Hepatocyte (in vitro differentiated cells): ENCODE results near the gene LEFTY2.

Source experiments
- CTCF ChIP-seq: fragments of 200-600 bp; sonication (generic); IDR thresholded peaks from 2 replicates; pipeline ENCODE4 v1.5.1; 2016; ENCODE audit warnings: antibody characterized with exemption, mild to moderate bottlenecking; ENCODE audit not compliant: poor library complexity
- EZH2 ChIP-seq: fragments of 200-600 bp; sonication (generic); IDR thresholded peaks from 2 replicates; pipeline ENCODE4 v1.6.1; 2016; ENCODE audit warnings: antibody characterized with exemption, mild to moderate bottlenecking, borderline replicate concordance
- EZH2phosphoT487 ChIP-seq: fragments of 200-600 bp; sonication (generic); IDR thresholded peaks from one replicate; pipeline ENCODE4 v1.6.1; 2018; ENCODE audit warnings: antibody characterized with exemption, mild to moderate bottlenecking, low read depth, moderate library complexity; ENCODE audit not compliant: unreplicated experiment, severe bottlenecking

GRCh38 chr1:225940385-225941151 lies 452 bp downstream of the LEFTY2 start:
- no peak for TF ChIP-seq CTCF
- TF ChIP-seq EZH2, result no peak
- no peak for TF ChIP-seq EZH2phosphoT487
